HG02623 (cell line): ENCODE results near the gene GABRB2.
"Not testable (repeated sequence)": the region's sequence is repeated elsewhere in the genome, so short reads cannot be mapped to it uniquely, and the experiment has no call there.

Experiments
- ATAC-seq: cut with Tn5 transposase; IDR thresholded peaks from one replicate; pipeline ENCODE4 v1.9.1; 2021; ENCODE audit warnings: moderate library complexity; ENCODE audit not compliant: unreplicated experiment

Gene GABRB2

DNA sequence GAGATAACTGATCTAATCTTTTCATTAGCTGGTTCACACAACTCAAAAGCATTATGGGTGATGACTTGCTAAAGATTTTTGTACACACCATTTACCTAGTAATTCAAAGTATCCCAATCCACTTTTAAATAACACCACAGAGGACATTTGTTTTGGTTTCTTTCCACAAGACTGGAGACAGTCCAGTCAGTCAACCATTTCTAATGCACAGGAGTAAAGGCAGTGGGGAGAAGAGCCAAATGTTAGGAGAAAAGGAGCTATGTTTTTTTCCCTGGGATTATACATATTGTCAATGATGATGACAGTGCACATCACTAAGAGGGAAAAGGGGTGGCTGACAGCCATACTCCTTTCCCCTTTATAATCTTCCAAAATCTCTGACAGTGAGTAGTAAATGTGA lies 240.9 kb downstream of the GABRB2 start:
- ATAC-seq: no peak

DNA sequence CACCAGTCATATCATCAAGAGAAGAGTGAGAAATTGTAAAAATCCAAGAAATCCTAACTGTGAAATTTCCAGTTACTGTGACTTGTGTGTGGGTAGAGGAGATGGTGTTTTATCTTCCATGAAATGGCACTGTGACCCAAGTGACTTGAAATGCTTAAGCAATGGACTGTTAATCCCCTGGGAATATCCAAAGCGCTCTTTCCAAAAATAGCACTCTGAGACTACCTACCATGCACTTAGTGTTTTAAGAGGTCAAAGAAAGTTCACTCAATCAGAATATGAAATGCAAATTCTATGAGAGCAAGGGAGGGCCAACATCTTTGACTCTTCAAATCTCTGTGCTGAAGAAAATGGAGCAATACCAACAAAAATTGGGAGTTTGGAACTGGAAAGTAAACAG lies 244.0 kb downstream of the GABRB2 start:
- no peak for ATAC-seq

DNA sequence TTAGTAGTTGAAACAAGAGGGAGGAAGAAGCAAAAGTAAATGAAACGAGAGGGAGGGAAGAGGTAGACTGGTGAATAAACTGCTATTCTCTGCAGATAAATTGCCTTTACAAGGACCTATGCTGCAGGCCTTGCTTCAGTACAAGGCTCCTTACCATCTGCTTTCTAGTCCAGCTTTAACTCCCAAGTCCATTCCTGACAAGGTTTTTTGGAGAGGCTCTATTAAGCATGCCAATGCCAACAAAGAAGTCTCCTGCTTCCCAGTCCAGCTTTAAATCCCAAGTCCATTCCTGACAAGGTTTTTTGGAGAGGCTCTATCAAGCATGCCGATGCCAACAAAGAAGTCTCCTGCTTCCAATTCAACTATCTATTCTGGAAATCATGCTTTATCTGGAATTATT lies 244.9 kb downstream of the GABRB2 start:
- ATAC-seq: no peak

DNA sequence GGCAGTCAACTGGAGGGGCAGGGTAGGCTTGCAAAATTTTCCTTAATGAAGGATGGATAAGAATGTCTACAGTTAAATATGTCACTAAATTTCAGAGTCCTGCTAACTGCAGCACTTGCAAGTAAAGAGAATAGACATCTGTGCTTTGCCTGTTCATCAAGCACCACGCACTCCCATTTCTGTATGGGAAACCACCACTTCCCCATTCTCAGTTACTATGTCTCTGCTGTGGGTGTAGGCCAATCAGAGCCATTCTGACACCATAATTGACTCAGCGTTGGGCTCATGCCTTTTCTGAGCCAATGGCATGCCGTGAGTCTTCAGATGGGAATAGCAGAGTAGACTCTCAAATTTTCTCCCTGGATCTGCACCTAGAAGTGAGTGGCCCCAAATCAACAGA lies 247.5 kb downstream of the GABRB2 start:
- peak; percentile 89 for ATAC-seq

DNA sequence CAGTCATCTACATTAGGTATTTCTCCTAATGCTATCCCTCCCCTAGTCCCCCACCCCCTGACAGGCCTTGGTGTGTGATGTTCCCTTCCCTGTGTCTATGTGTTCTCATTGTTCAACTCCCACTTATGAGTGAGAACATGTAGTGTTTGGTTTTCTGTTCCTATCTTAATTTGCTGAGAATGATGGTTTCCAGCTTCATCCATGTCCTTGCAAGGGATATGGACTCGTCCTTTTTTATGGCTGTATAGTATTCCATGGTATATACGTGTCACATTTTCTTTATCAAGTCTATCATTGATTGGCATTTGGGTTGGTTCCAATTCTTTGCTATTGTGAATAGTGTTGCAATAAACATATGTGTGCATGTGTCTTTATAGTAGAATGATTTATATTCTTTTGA lies 249.1 kb downstream of the GABRB2 start:
- not testable (repeated sequence) for ATAC-seq

DNA sequence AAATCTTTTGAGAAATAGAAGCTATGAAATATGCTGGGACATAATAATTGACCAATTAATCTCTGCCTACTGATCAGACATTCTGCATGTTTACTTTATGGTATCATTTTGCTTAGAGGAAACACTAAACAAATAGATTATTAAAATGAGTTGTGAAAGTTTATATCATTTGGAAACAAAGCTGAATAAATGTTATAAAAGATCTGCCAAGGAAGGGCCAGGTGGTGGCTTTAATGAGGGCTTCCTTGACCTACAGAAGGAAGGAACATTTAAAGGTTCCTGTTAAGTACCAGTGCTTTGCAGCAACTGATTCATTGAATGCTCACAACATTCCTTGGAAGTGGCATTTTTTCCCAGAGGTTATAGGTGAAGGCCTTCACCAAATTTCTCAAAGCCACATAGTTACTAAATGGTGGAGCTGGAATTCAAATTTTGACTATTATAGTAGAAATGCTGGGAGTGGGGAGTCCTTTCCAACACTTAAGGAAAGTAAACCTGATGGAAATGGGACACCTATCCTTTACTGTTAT lies 250.7 kb downstream of the GABRB2 start:
- ATAC-seq: no peak

DNA sequence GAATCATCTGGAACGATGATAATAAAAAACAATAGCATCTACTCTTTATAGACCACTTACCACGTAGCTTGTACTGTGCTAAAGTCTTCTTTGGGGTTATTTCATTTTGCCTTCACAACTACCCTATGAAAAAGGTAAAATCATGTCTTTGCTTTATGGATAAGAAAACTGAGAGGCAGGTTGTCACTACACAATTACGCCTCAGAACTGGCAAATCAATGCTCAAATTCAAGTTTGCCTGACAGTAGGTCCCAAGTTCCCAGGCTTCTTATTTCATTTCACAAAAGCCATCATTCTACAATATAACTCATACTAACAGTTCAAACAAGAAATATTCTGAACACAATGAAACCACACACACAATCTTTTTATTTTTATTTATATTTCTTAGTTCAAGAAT lies 258.5 kb downstream of the GABRB2 start:
- no peak for ATAC-seq

DNA sequence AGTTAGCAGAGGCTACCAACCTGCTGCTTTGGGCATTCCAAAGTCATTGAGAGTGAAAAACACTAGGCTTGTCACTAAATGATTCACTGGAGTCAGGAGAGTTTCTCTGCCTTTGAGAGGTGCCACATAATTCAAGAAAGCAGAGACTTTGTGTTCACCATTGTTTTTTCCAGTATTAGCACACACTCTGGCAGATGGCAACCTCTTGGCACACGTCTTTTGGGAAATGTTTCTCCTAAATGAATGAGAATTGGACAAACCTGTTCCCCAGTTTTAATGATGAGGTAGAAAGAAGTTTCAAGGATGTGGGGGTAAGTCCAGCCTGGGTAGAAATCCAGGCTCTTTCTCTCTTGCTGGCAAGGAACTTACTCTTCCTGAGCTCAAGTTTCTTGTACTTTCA lies 259.1 kb downstream of the GABRB2 start:
- no peak for ATAC-seq

DNA sequence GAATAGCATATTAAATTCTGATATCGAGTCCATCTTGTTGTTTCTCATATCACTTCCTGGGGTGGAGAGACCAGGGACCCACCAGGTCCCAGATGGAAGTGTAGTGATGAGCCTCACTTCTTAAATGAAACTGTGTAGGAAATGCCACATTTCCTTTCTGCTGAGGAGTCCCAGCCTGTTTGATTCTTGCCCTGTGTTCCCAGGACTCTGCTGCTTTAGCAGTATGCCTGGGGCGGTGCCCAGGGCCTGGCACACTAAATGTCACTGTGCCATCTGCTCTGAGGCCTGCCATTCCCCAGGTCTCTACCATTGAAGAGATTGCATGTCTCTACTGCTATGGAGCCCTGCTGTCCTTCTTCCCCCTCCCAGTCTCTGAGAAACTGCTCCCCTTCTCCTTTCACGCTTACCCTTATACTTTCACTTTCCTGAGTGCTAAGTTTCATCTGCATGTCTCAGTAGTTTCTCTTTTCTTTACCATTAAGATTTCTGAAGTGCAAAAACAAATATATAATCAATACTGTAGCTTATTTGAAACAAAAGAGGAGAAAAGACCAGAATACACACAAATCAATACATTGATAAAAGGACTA lies 260.4 kb downstream of the GABRB2 start:
- ATAC-seq: peak; percentile 97

- ATAC-seq: no peak
Measured at GRCh38 chr5:161284445-161284844, 262.1 kb downstream of the GABRB2 start.

- ATAC-seq: no peak
Measured at GRCh38 chr5:161283296-161283695, 263.2 kb downstream of the GABRB2 start.

DNA sequence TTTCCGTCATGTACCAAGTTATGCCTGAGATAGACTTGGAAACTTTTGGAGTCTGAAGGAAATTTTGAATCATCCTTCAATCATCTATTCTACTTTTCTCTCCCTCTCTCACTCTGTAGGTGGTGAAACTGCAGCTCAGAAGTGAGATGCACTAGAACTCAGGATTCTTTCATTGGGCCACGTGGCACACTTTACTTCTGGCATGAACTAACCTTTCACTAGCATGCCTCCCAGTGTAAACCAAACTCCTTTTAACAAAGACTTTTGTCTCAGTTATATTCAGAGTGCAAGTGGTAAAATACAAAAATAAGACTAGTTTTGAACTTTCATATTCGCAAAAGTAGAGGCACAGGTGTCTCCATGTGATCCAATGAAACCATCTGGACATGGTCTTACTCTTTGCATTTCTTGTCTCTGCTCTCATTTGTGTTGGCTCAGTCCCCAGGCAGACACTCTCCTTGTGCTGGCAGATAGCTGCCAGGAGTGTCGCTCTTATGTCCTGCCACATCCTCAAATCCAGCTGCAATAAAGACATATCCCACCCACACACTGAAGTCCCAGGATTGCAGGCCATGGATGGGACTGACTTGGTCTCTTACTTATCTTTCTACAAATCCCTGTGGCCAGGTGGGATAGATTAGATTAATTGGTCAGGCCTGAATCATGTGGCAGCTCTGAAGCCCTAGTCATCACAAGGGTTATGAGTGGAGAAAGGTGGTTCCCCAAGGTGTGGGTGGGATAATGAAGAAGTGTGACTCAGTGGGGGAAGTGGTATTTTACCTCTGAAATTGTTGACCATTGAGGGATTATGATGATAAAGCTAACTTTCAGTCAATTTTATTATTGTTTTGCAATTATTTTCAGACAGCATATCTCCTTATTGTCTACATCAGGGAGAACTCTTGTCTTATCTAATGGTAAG lies 267.5 kb downstream of the GABRB2 start:
- ATAC-seq: peak; percentile 55

- no peak for ATAC-seq
Measured at GRCh38 chr5:161277011-161277410, 269.5 kb downstream of the GABRB2 start.

- no peak for ATAC-seq
Measured at GRCh38 chr5:161274951-161275350, 271.6 kb downstream of the GABRB2 start.

GRCh38 chr5:161273410-161273809 lies 273.1 kb downstream of the GABRB2 start:
- ATAC-seq: no peak

GRCh38 chr5:161271816-161272215 lies 274.7 kb downstream of the GABRB2 start:
- ATAC-seq: no peak

- no peak for ATAC-seq
Measured at GRCh38 chr5:161269125-161269524, 277.4 kb downstream of the GABRB2 start.

DNA sequence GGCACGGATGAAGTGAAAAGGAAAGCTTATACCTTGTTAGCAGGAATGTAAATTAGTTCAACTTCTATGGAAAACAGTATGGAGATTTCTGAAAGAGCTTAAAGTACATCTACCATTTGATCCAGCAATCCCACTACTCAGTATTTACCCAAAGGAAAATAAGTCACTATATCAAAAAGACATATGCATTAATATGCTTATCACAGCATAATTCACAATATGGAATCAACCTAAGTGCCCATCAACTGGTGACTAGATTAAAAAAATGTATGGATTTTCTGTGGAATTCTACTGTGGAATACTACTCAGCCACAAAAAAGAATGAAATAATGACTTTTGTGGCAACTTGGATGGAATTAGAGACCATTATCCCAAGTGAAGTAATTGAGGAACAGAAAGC lies 279.6 kb downstream of the GABRB2 start:
- ATAC-seq: no peak

GRCh38 chr5:161265006-161265405 lies 281.5 kb downstream of the GABRB2 start:
- ATAC-seq: no peak

- no peak for ATAC-seq
Measured at GRCh38 chr5:161263191-161263590, 283.3 kb downstream of the GABRB2 start.

- ATAC-seq: no peak
Measured at GRCh38 chr5:161261668-161262323, 284.7 kb downstream of the GABRB2 start.

DNA sequence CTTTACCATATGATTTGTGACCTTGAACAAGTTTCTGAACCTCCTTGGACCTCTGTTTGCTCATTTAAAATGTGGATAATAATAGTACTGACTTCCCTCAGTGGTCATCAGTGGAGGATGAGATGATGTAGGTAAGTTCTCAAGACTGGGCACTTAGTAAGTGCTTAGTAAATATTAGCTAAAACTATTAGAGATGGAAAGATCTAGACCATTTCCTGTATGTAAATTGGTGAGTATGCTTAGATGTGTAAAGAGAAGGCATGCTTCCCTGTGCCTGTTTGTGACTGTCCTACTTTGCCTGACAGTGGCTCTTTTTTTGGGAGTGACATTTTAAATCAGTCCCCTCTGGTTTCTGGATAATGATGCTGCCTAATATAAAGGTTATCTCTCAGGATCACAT lies 288.1 kb downstream of the GABRB2 start:
- ATAC-seq: no peak
